Prostate gland (tissue), 2 donors: Measurements from ENCODE around the gene FER. TPM values are rescaled to one million over a fixed set of nuclear protein-coding genes. Genes with fewer than 3 reads are reported as not detected.

Experiments
- DNase-seq: peaks from one replicate; pipeline ENCODE4 v3.0.0-alpha.2; 2019; ENCODE audit warnings: low spot score
- H3K27ac ChIP-seq, 2 donors: fragments of 200-600 bp; sonication (generic); 2 replicates each; pipeline ENCODE4 v1.5.1; 2017 to 2019
- H3K27me3 ChIP-seq: fragments of 200-600 bp; sonication (generic); replicated peaks from 2 replicates; pipeline ENCODE4 v1.5.1; 2019; ENCODE audit not compliant: insufficient read depth
- H3K36me3 ChIP-seq, 2 donors: fragments of 200-600 bp; sonication (generic); 1 replicate in 1 of 2; 2 replicates in 1 of 2; pipeline versions ENCODE4 v1.5.1 to v1.8.1; 2017 to 2019
- H3K4me1 ChIP-seq: fragments of 200-600 bp; sonication (generic); replicated peaks from 2 replicates; pipeline ENCODE4 v1.5.1; 2019
- H3K4me3 ChIP-seq, 2 donors: fragments of 200-600 bp; sonication (generic); 2 replicates each; pipeline ENCODE4 v1.5.1; 2017 to 2019
- H3K9me3 ChIP-seq: fragments of 200-600 bp; sonication (generic); 2 replicates; pipeline ENCODE4 v1.5.1; 2017
- CTCF ChIP-seq, 4 experiments: fragments of 200-600 bp in 2 of 4; fragments of 450-650 bp in 2 of 4; sonication (generic) in 2 of 4; IDR thresholded peaks; 1 replicate in 3 of 4; 2 replicates in 1 of 4; pipeline ENCODE4 v1.5.1; 2016 to 2019; ENCODE audit warnings: antibody characterized with exemption in 4 of 4, mild to moderate bottlenecking in 2 of 4, moderate library complexity in 2 of 4
- POLR2A ChIP-seq: fragments of 450-650 bp; IDR thresholded peaks from one replicate; pipeline ENCODE4 v1.6.1; 2016; ENCODE audit warnings: antibody characterized with exemption, mild to moderate bottlenecking
- POLR2AphosphoS5 ChIP-seq: sonication (generic); formaldehyde crosslinking; IDR thresholded peaks from one replicate; pipeline ENCODE4 v1.6.1; 2017; ENCODE audit warnings: antibody characterized with exemption
- WGBS: methylation state at CpG from one replicate; pipeline ENCODE4 v1.1.5; 2018; 5-methylcytosine and 5-hydroxymethylcytosine counted together
- intact Hi-C: fragments of 100-400 bp; cut with DNase I; formaldehyde crosslinking; loops from one replicate; pipeline ENCODE4 v1.14.2; 2022
- total RNA-seq, 2 donors: library from RNA; depleted of rRNA; stranded (reverse); fragments of >200 nt; gene quantifications; one replicate each; pipeline ENCODE4 v1.1.0, GENCODE V29; 2016

FER gene
- total RNA-seq, 2 donors from 2014 or later = 9.1 to 36.0 TPM

GRCh38 chr5:109102096-109102690 is 354.5 kb downstream of the FER start:
- 80% methylated on average over 4 of the region's 4 CpGs for WGBS
- intact Hi-C loops = no loop called here
- no peak for DNase-seq
- Histone ChIP-seq H3K4me3 (no peak overlapping the region), H3K9me3 (no peaks in the 10 kb centered on the region), H3K27ac (no peak overlapping the region), H3K36me3 (no peaks in the 10 kb centered on the region), H3K27me3 (no peaks in the 10 kb centered on the region), H3K4me1 (no peaks in the 10 kb centered on the region)
- TF ChIP-seq POLR2AphosphoS5 (no peak), POLR2A (no peak), CTCF (IDR thresholded peaks at IDR 0.05) (no peak)

GRCh38 chr5:109105631-109106267 is 358.1 kb downstream of the FER start:
- no peaks in the 10 kb centered on the region for H3K27me3 ChIP-seq
- no peaks in the 10 kb centered on the region for H3K9me3 ChIP-seq
- TF ChIP-seq CTCF (IDR thresholded peaks at IDR 0.05) (no peak), POLR2A (no peak), POLR2AphosphoS5 (no peak)
- intact Hi-C loops = no loop called here
- H3K4me1 ChIP-seq = no peaks in the 10 kb centered on the region
- H3K36me3 ChIP-seq = no peaks in the 10 kb centered on the region
- DNase-seq = no peak
- H3K27ac ChIP-seq = no peak overlapping the region
- H3K4me3 ChIP-seq = no peak overlapping the region
- WGBS = 21% methylated on average over 5 of the region's 5 CpGs

- Histone ChIP-seq H3K36me3 (no peaks in the 10 kb centered on the region), H3K27me3 (no peaks in the 10 kb centered on the region), H3K27ac (no peak overlapping the region), H3K4me1 (no peaks in the 10 kb centered on the region), H3K4me3 (no peak overlapping the region), H3K9me3 (no peaks in the 10 kb centered on the region)
- WGBS = 94% methylated on average over 2 of the region's 2 CpGs
- TF ChIP-seq POLR2AphosphoS5 (no peak), POLR2A (no peak), CTCF (IDR thresholded peaks at IDR 0.05) (no peak)
- DNase-seq = no peak
- intact Hi-C loops = no loop called here
Observed at GRCh38 chr5:109111680-109112079, 364.0 kb downstream of the FER start.

DNA sequence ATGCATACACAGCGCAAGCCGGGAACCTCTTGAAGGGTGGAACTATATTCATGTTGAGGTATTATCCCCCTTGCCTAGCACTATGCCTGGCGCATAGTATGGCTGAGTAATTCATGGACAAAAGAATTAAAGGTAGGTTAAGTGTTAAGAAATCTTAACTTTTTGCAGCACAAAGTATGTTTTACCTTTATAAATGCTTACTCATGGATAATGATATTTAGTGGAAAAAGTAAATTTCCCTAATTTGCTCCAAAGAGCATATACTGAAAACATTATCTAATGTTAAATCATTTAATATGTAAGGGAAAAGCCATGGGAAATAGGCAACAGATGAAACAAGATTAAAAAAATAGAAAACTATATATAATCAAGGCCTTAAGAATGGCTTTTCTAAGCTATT is 365.9 kb downstream of the FER start:
- 100% methylated on average over 3 of the region's 3 CpGs for WGBS
- no peaks in the 10 kb centered on the region for H3K36me3 ChIP-seq
- intact Hi-C loops = no loop called here

More for the DNA sequence above, 365.9 kb downstream of the FER start:
- no peaks in the 10 kb centered on the region for H3K27me3 ChIP-seq
- H3K4me3 ChIP-seq = no peak overlapping the region
- H3K27ac ChIP-seq = no peak overlapping the region
- no peaks in the 10 kb centered on the region for H3K4me1 ChIP-seq
- no peaks in the 10 kb centered on the region for H3K9me3 ChIP-seq
- DNase-seq = no peak
- TF ChIP-seq CTCF (IDR thresholded peaks at IDR 0.05) (no peak), POLR2AphosphoS5 (no peak), POLR2A (no peak)
